DND-41 (cell line): ENCODE measurements around the gene KIAA1328.

Experiments
- ATAC-seq: fragments of 200-7000 bp; cut with Tn5 transposase; 3 replicates; pipeline ENCODE4 v1.9.1; 2021; ENCODE audit warnings: low read depth; ENCODE audit not compliant: insufficient read depth
- DNase-seq: peaks from one replicate; pipeline ENCODE4 v3.0.0-alpha.2; 2020
- H2AFZ ChIP-seq: 2 replicates; pipeline ENCODE4 v1.6.0; 2012; ENCODE audit warnings: low read depth, low read length
- H3K27ac ChIP-seq: 2 replicates; pipeline ENCODE4 v1.5.1; 2012; ENCODE audit warnings: low read length, inconsistent platforms
- H3K27me3 ChIP-seq: fragments of 200-600 bp; sonication (generic); 2 replicates; pipeline ENCODE4 v1.6.0; 2012; ENCODE audit warnings: low read length, mild to moderate bottlenecking, inconsistent platforms; ENCODE audit not compliant: insufficient read depth, poor library complexity
- H3K36me3 ChIP-seq: 2 replicates; pipeline ENCODE4 v1.5.1; 2012; ENCODE audit warnings: low read length, inconsistent platforms; ENCODE audit not compliant: insufficient read depth
- H3K4me1 ChIP-seq: 2 replicates; pipeline ENCODE4 v1.5.1; 2012; ENCODE audit warnings: mild to moderate bottlenecking, low read length; ENCODE audit not compliant: insufficient read depth
- H3K4me2 ChIP-seq: 2 replicates; pipeline ENCODE4 v1.6.0; 2012; ENCODE audit warnings: mild to moderate bottlenecking, moderate library complexity, low read length, inconsistent platforms; ENCODE audit not compliant: insufficient read depth
- H3K4me3 ChIP-seq, 2 experiments: fragments of 200-600 bp in 1 of 2; shearing (Covaris generic) in 1 of 2; 2 replicates each; pipeline ENCODE4 v1.5.1; 2012 to 2016; ENCODE audit warnings: inconsistent platforms in 2 of 2, low read length in 2 of 2, mild to moderate bottlenecking in 2 of 2, low read depth in 1 of 2, moderate library complexity in 1 of 2
- H3K79me2 ChIP-seq: 2 replicates; pipeline ENCODE4 v1.6.0; 2012; ENCODE audit warnings: low read length, inconsistent platforms; ENCODE audit not compliant: insufficient read depth
- H3K9ac ChIP-seq: 2 replicates; pipeline ENCODE4 v1.6.0; 2012; ENCODE audit warnings: low read depth, mild to moderate bottlenecking, inconsistent platforms, low read length, moderate library complexity
- H3K9me3 ChIP-seq: 2 replicates; pipeline ENCODE4 v1.5.1; 2012; ENCODE audit warnings: low read length, moderate library complexity, mild to moderate bottlenecking, inconsistent platforms; ENCODE audit not compliant: insufficient read depth, severe bottlenecking
- H4K20me1 ChIP-seq: 2 replicates; pipeline ENCODE4 v1.6.0; 2012; ENCODE audit warnings: low read length; ENCODE audit not compliant: insufficient read depth
- EZH2 ChIP-seq: IDR thresholded peaks from 3 replicates; pipeline ENCODE4 v1.6.1; 2012; ENCODE audit warnings: borderline replicate concordance, low read depth, mild to moderate bottlenecking, moderate library complexity, low read length, inconsistent platforms; ENCODE audit not compliant: severe bottlenecking
- TF ChIP-seq, protein P1 (sequence below): IDR thresholded peaks from 2 replicates; pipeline ENCODE4 v1.5.1; 2012; ENCODE audit warnings: borderline replicate concordance, low read length, moderate library complexity, mild to moderate bottlenecking; ENCODE audit not compliant: poor library complexity, severe bottlenecking; ENCODE audit errors: extremely low read depth

KIAA1328 gene

DNA sequence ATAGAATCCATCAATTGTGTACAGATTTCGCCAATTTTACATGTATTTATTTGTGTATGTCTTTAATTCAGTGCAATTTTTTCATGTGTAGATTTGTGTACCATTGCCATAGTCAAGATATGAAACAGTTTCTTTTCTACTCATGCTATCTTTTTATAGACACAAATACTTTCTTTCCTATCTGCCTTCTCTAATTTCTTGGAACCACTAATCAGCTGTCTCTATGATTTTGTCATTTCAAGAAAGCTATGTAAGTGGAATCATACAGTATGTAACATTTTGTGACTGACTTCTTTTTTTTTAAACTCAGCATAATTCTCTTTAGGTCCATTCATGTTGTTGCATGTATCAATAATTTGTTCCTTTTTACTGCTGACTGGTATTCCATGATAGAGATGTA, 33.3 kb downstream of the KIAA1328 start:
- no peaks in the 10 kb centered on the region for H4K20me1 ChIP-seq
- H3K4me3 ChIP-seq: no peak overlapping the region
- no peak overlapping the region for H3K4me2 ChIP-seq
- H3K27ac ChIP-seq: no peak overlapping the region
- no peaks in the 10 kb centered on the region for H3K36me3 ChIP-seq
- no peaks in the 10 kb centered on the region for H3K4me1 ChIP-seq
- no peak overlapping the region for H3K9ac ChIP-seq
- TF ChIP-seq EZH2: no peak
- TF ChIP-seq, protein P1, sequence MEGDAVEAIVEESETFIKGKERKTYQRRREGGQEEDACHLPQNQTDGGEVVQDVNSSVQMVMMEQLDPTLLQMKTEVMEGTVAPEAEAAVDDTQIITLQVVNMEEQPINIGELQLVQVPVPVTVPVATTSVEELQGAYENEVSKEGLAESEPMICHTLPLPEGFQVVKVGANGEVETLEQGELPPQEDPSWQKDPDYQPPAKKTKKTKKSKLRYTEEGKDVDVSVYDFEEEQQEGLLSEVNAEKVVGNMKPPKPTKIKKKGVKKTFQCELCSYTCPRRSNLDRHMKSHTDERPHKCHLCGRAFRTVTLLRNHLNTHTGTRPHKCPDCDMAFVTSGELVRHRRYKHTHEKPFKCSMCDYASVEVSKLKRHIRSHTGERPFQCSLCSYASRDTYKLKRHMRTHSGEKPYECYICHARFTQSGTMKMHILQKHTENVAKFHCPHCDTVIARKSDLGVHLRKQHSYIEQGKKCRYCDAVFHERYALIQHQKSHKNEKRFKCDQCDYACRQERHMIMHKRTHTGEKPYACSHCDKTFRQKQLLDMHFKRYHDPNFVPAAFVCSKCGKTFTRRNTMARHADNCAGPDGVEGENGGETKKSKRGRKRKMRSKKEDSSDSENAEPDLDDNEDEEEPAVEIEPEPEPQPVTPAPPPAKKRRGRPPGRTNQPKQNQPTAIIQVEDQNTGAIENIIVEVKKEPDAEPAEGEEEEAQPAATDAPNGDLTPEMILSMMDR: no peak
- no peak for ATAC-seq
- H3K79me2 ChIP-seq: no peaks in the 10 kb centered on the region
- H3K9me3 ChIP-seq: no peaks in the 10 kb centered on the region
- H2AFZ ChIP-seq: no peak overlapping the region
- no peaks in the 10 kb centered on the region for H3K27me3 ChIP-seq
- no peak for DNase-seq

DNA sequence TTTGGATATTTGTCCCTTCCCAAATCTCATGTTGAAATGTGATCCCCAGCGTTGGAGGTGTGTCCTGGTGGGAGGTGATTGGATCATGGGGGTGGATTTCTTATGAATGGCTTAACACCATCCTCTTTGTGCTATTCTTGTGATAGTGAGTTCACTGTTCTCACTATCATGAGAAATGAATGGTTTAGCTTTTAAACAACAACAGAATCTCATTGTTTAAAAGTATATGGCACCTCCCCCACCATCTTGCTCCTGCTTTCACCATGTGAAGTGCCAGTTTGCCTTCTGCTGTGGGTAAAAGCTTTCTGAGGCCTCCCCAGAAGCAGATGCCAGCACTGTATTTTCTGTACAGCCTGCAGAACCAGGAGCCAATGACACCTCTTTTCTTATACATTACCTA, 38.1 kb downstream of the KIAA1328 start:
- TF ChIP-seq EZH2: no peak
- TF ChIP-seq, protein P1: no peak
- Histone ChIP-seq H2AFZ (no peak overlapping the region), H3K9ac (no peak overlapping the region), H3K27me3 (no peaks in the 10 kb centered on the region), H3K4me1 (no peaks in the 10 kb centered on the region), H4K20me1 (no peaks in the 10 kb centered on the region), H3K4me2 (no peak overlapping the region), H3K27ac (no peak overlapping the region), H3K79me2 (no peaks in the 10 kb centered on the region), H3K4me3 (no peak overlapping the region), H3K36me3 (no peaks in the 10 kb centered on the region), H3K9me3 (no peaks in the 10 kb centered on the region)
- DNase-seq (no peak), ATAC-seq (no peak)

DNA sequence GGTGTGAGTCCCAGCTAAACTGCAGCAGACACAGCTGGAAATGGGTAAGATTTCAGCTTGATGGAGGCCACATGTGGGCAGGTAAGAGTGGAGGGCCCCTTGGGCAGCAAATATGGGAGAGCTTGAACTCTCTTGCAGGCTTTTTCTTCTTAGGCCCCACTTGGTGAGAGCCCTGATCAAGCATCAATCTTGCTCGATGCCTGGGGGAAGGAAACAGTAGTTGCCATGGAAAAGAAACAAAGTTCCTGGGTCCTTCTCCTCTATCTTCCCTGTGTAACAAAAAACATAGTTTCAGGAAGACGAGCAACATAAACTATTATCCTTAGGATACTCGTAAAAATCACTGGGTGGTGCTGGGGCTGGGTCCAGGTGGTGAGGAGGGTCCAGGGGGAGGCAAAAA, 42.9 kb downstream of the KIAA1328 start:
- no peak overlapping the region for H3K27ac ChIP-seq
- no peak for ATAC-seq

More for the DNA sequence above, 42.9 kb downstream of the KIAA1328 start:
- no peak overlapping the region for H2AFZ ChIP-seq
- no peaks in the 10 kb centered on the region for H3K9me3 ChIP-seq
- peaks cover 3% of the 10 kb centered on the region; the same call in 1 of the 2 replicates for H3K36me3 ChIP-seq
- H3K9ac ChIP-seq: no peak overlapping the region
- H4K20me1 ChIP-seq: no peaks in the 10 kb centered on the region
- DNase-seq: no peak
- no peaks in the 10 kb centered on the region for H3K27me3 ChIP-seq
- TF ChIP-seq, protein P1: no peak
- TF ChIP-seq EZH2: no peak
- H3K4me1 ChIP-seq: no peaks in the 10 kb centered on the region; the same call in 1 of the 2 replicates
- H3K4me2 ChIP-seq: no peak overlapping the region
- H3K4me3 ChIP-seq: no peak overlapping the region
- H3K79me2 ChIP-seq: no peaks in the 10 kb centered on the region
